ENCODE data around the gene STIM1. TPM values are rescaled to one million over a fixed set of nuclear protein-coding genes. Genes with fewer than 3 reads are reported as not detected.
A peak's percentile ranks its signal among the peaks of the same experiment; 100 is the strongest.

STIM1 gene
- total RNA-seq, 1 donor = 57.9 TPM

- no peak for TF ChIP-seq CTCF (IDR thresholded peaks at IDR 0.05; ENCODE audit: extremely low read depth, low read depth, low read length)
- peaks cover 22% of the 10 kb centered on the region for H3K4me1 ChIP-seq (ENCODE audit: insufficient read depth, low read length)
- no peaks in the 10 kb centered on the region for H3K79me2 ChIP-seq (ENCODE audit: insufficient read depth, low read length)
- no peak overlapping the region for H3K27ac ChIP-seq (ENCODE audit: low read depth, low read length)
- no peaks in the 10 kb centered on the region for H3K27me3 ChIP-seq (ENCODE audit: insufficient read depth, low read length)
- no peak overlapping the region for H3K4me3 ChIP-seq (ENCODE audit: insufficient read depth, low read length)
- no peaks in the 10 kb centered on the region for H3K9me3 ChIP-seq (ENCODE audit: low read depth, low read length)
- no peaks in the 10 kb centered on the region for H4K20me1 ChIP-seq (ENCODE audit: insufficient read depth, low read length)
- no peak overlapping the region for H2AFZ ChIP-seq (ENCODE audit: low read length)
- peak overlapping the region; percentile 15 for H3K4me2 ChIP-seq (ENCODE audit: insufficient read depth, low read length)
- H3K36me3 ChIP-seq (ENCODE audit: insufficient read depth, low read length) = peaks cover 17% of the 10 kb centered on the region
- no peak for DNase-seq (ENCODE audit: insufficient read length, low spot score, missing footprints)
Measured at GRCh38 chr11:4063348-4063747, 207.9 kb downstream of the STIM1 start.

DNA sequence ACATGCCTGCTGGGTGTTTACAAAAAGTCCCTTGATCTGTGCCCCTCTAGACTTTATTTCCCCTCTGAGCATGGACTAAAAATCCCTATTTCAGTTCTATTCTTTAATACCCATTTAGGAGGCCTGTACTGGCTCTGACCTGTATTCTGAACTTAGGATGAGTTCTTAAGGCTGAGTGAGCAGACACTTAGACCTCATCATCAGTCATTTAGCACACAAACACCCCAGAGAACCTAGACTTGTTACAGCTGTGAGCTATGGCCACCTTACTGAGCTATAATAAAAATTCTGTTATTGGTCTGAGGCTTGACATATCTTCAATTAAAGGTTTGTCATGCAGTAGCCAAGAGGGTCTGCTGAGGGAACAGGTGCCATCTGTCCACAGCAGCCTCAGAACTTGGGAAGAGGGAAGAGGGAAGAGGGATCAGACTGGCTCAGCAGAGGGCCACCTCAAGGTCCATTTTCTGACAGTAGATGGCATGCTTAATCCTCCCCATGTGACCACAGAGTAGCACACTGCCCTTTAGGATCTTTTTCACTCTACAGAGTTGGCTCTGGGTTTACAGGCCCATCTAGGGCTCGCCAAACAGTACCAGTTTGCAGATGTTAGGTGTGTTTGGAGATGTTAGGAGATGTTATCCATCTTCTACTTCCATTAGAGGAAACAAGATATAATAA is 209.0 kb downstream of the STIM1 start:
- Histone ChIP-seq H3K79me2 (ENCODE audit: insufficient read depth, low read length) (no peaks in the 10 kb centered on the region), H3K4me3 (ENCODE audit: insufficient read depth, low read length) (no peak overlapping the region), H3K36me3 (ENCODE audit: insufficient read depth, low read length) (peaks cover 14% of the 10 kb centered on the region), H4K20me1 (ENCODE audit: insufficient read depth, low read length) (no peaks in the 10 kb centered on the region), H3K4me1 (ENCODE audit: insufficient read depth, low read length) (peaks cover 20% of the 10 kb centered on the region), H3K4me2 (ENCODE audit: insufficient read depth, low read length) (no peak overlapping the region), H3K27me3 (ENCODE audit: insufficient read depth, low read length) (no peaks in the 10 kb centered on the region), H3K27ac (ENCODE audit: low read depth, low read length) (no peak overlapping the region), H3K9me3 (ENCODE audit: low read depth, low read length) (no peaks in the 10 kb centered on the region), H2AFZ (ENCODE audit: low read length) (no peak overlapping the region)
- DNase-seq (ENCODE audit: insufficient read length, low spot score, missing footprints) = peak; percentile 73
- TF ChIP-seq CTCF (IDR thresholded peaks at IDR 0.05; ENCODE audit: extremely low read depth, low read depth, low read length) = no peak

- peaks cover 20% of the 10 kb centered on the region for H3K4me1 ChIP-seq (ENCODE audit: insufficient read depth, low read length)
- no peaks in the 10 kb centered on the region for H4K20me1 ChIP-seq (ENCODE audit: insufficient read depth, low read length)
- no peak overlapping the region for H2AFZ ChIP-seq (ENCODE audit: low read length)
- H3K36me3 ChIP-seq (ENCODE audit: insufficient read depth, low read length) = peaks cover 7% of the 10 kb centered on the region
- no peaks in the 10 kb centered on the region for H3K79me2 ChIP-seq (ENCODE audit: insufficient read depth, low read length)
- H3K9me3 ChIP-seq (ENCODE audit: low read depth, low read length) = no peaks in the 10 kb centered on the region
- no peak overlapping the region for H3K4me2 ChIP-seq (ENCODE audit: insufficient read depth, low read length)
- no peak for DNase-seq (ENCODE audit: insufficient read length, low spot score, missing footprints)
- no peak overlapping the region for H3K27ac ChIP-seq (ENCODE audit: low read depth, low read length)
- no peak for TF ChIP-seq CTCF (IDR thresholded peaks at IDR 0.05; ENCODE audit: extremely low read depth, low read depth, low read length)
- no peak overlapping the region for H3K4me3 ChIP-seq (ENCODE audit: insufficient read depth, low read length)
- H3K27me3 ChIP-seq (ENCODE audit: insufficient read depth, low read length) = no peaks in the 10 kb centered on the region
Measured at GRCh38 chr11:4065086-4065485, 209.6 kb downstream of the STIM1 start.

DNA sequence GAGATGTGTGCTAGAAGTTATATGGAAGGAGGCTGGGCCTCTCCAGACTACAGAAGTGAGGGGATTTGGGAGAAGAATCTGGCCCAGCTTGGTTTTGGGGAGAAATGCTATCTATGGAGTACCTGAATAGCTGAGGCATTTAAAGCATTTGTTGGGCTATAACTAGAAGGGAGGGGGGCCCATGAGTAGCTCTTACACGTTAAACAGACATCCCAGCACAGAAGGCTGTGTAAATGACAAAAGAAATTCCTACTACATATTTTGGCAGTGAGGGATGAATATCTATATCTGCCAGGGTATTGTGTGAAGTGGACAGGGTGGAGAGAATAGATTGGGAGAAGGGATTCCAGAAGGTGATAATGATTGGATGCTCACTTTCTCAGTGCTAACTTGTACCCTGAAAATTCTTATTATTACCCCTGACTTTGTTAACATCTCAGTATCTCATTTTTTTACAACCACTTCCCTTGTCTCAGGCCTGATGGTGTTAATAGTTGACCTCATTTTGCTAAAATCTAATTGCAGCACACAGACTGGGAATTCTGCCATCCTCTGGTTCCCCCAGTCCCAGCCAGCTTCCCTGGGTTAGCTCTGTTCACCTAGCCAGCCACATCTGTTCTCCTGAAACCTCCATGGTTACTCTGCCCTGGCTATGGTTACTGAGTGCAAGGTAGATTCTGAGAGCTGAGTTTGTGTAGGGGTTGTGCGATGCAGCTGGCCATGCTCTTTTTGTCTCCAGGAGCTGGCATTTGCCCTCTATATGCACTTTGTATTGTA is 210.3 kb downstream of the STIM1 start:
- Histone ChIP-seq H3K4me1 (ENCODE audit: insufficient read depth, low read length) (peaks cover 20% of the 10 kb centered on the region), H3K9me3 (ENCODE audit: low read depth, low read length) (no peaks in the 10 kb centered on the region), H2AFZ (ENCODE audit: low read length) (no peak overlapping the region), H3K27me3 (ENCODE audit: insufficient read depth, low read length) (no peaks in the 10 kb centered on the region), H4K20me1 (ENCODE audit: insufficient read depth, low read length) (no peaks in the 10 kb centered on the region), H3K36me3 (ENCODE audit: insufficient read depth, low read length) (peaks cover under 1% of the 10 kb centered on the region), H3K4me3 (ENCODE audit: insufficient read depth, low read length) (no peak overlapping the region), H3K79me2 (ENCODE audit: insufficient read depth, low read length) (no peaks in the 10 kb centered on the region), H3K4me2 (ENCODE audit: insufficient read depth, low read length) (no peak overlapping the region), H3K27ac (ENCODE audit: low read depth, low read length) (no peak overlapping the region)
- DNase-seq (ENCODE audit: insufficient read length, low spot score, missing footprints) = no peak
- TF ChIP-seq CTCF (IDR thresholded peaks at IDR 0.05; ENCODE audit: extremely low read depth, low read depth, low read length) = no peak

Measured in osteoblast (primary cell).